ENCODE measurements around the gene MS4A3.
"Not testable (repeated sequence)": the region's sequence is repeated elsewhere in the genome, so short reads cannot be mapped to it uniquely, and the experiment has no call there.

The MS4A3 gene

GRCh38 chr11:60095477-60096120 is 39.1 kb downstream of the MS4A3 start:
- DNase-seq (ENCODE audit: low read depth in 2 of 2): no peak

GRCh38 chr11:60097189-60097588 is 40.7 kb downstream of the MS4A3 start:
- DNase-seq (ENCODE audit: low read depth in 2 of 2): no peak

GRCh38 chr11:60098508-60098907 is 42.0 kb downstream of the MS4A3 start:
- DNase-seq (ENCODE audit: low read depth in 2 of 2): no peak

- no peak for DNase-seq (ENCODE audit: low read depth in 2 of 2)
These were observed 44.1 kb downstream of the MS4A3 start for GRCh38 chr11:60100516-60100915.

- DNase-seq (ENCODE audit: low read depth in 2 of 2): not testable (repeated sequence)
These were observed 44.9 kb downstream of the MS4A3 start for GRCh38 chr11:60101368-60101767.

- DNase-seq (ENCODE audit: low read depth in 2 of 2): not testable (repeated sequence)
These were observed 48.1 kb downstream of the MS4A3 start for GRCh38 chr11:60104471-60105115.

- not testable (repeated sequence) for DNase-seq (ENCODE audit: low read depth in 2 of 2)
These were observed 52.2 kb downstream of the MS4A3 start for GRCh38 chr11:60108631-60109030.

GRCh38 chr11:60111793-60112192 is 55.3 kb downstream of the MS4A3 start:
- no peak for DNase-seq (ENCODE audit: low read depth in 2 of 2)

GRCh38 chr11:60116996-60117790 is 60.7 kb downstream of the MS4A3 start:
- DNase-seq (ENCODE audit: low read depth in 2 of 2): no peak

GRCh38 chr11:60118338-60118737 is 61.9 kb downstream of the MS4A3 start:
- no peak for DNase-seq (ENCODE audit: low read depth in 2 of 2)

GRCh38 chr11:60119710-60120109 is 63.2 kb downstream of the MS4A3 start:
- DNase-seq (ENCODE audit: low read depth in 2 of 2): no peak
